ENCODE results near the gene BEND4.

The BEND4 gene

GRCh38 chr4:42148425-42148824 is 4.0 kb downstream of the BEND4 start:
- Histone ChIP-seq H3K36me3 (ENCODE audit: control insufficient read depth, insufficient read depth, low read length) (no peaks in the 10 kb centered on the region), H3K9me3 (ENCODE audit: control insufficient read depth, low read length) (no peaks in the 10 kb centered on the region), H3K9ac (ENCODE audit: low read length) (no peak overlapping the region), H3K4me1 (ENCODE audit: control insufficient read depth, insufficient read depth, low read length) (no peaks in the 10 kb centered on the region), H3K4me3 (ENCODE audit: low read length) (no peak overlapping the region), H3K27me3 (ENCODE audit: control insufficient read depth, insufficient read depth, low read length) (peaks cover 34% of the 10 kb centered on the region)

- H3K9ac ChIP-seq (ENCODE audit: low read length), result no peak overlapping the region
- no peaks in the 10 kb centered on the region for H3K27me3 ChIP-seq (ENCODE audit: control insufficient read depth, insufficient read depth, low read length)
- no peaks in the 10 kb centered on the region for H3K9me3 ChIP-seq (ENCODE audit: control insufficient read depth, low read length)
- no peaks in the 10 kb centered on the region for H3K4me1 ChIP-seq (ENCODE audit: control insufficient read depth, insufficient read depth, low read length)
- no peaks in the 10 kb centered on the region for H3K36me3 ChIP-seq (ENCODE audit: control insufficient read depth, insufficient read depth, low read length)
- no peak overlapping the region for H3K4me3 ChIP-seq (ENCODE audit: low read length)
Observed at GRCh38 chr4:42144028-42144427, 8.4 kb downstream of the BEND4 start.

- Histone ChIP-seq H3K27me3 (ENCODE audit: control insufficient read depth, insufficient read depth, low read length) (no peaks in the 10 kb centered on the region), H3K9me3 (ENCODE audit: control insufficient read depth, low read length) (no peaks in the 10 kb centered on the region), H3K9ac (ENCODE audit: low read length) (no peak overlapping the region), H3K4me1 (ENCODE audit: control insufficient read depth, insufficient read depth, low read length) (no peaks in the 10 kb centered on the region), H3K4me3 (ENCODE audit: low read length) (no peak overlapping the region), H3K36me3 (ENCODE audit: control insufficient read depth, insufficient read depth, low read length) (no peaks in the 10 kb centered on the region)
Observed at GRCh38 chr4:42142591-42142990, 9.9 kb downstream of the BEND4 start.

- no peak overlapping the region for H3K9ac ChIP-seq (ENCODE audit: low read length)
- no peak overlapping the region for H3K4me3 ChIP-seq (ENCODE audit: low read length)
- H3K36me3 ChIP-seq (ENCODE audit: control insufficient read depth, insufficient read depth, low read length), result no peaks in the 10 kb centered on the region
- H3K9me3 ChIP-seq (ENCODE audit: control insufficient read depth, low read length), result no peaks in the 10 kb centered on the region
- H3K27me3 ChIP-seq (ENCODE audit: control insufficient read depth, insufficient read depth, low read length), result no peaks in the 10 kb centered on the region
- H3K4me1 ChIP-seq (ENCODE audit: control insufficient read depth, insufficient read depth, low read length), result no peaks in the 10 kb centered on the region
Observed at GRCh38 chr4:42136371-42136770, 16.1 kb downstream of the BEND4 start.

- Histone ChIP-seq H3K27me3 (ENCODE audit: control insufficient read depth, insufficient read depth, low read length) (no peaks in the 10 kb centered on the region), H3K4me1 (ENCODE audit: control insufficient read depth, insufficient read depth, low read length) (no peaks in the 10 kb centered on the region), H3K9ac (ENCODE audit: low read length) (no peak overlapping the region), H3K9me3 (ENCODE audit: control insufficient read depth, low read length) (no peaks in the 10 kb centered on the region), H3K36me3 (ENCODE audit: control insufficient read depth, insufficient read depth, low read length) (no peaks in the 10 kb centered on the region), H3K4me3 (ENCODE audit: low read length) (no peak overlapping the region)
Observed at GRCh38 chr4:42133006-42133405, 19.4 kb downstream of the BEND4 start.

GRCh38 chr4:42132099-42132498 is 20.4 kb downstream of the BEND4 start:
- Histone ChIP-seq H3K27me3 (ENCODE audit: control insufficient read depth, insufficient read depth, low read length) (no peaks in the 10 kb centered on the region), H3K9ac (ENCODE audit: low read length) (no peak overlapping the region), H3K4me1 (ENCODE audit: control insufficient read depth, insufficient read depth, low read length) (no peaks in the 10 kb centered on the region), H3K4me3 (ENCODE audit: low read length) (no peak overlapping the region), H3K9me3 (ENCODE audit: control insufficient read depth, low read length) (no peaks in the 10 kb centered on the region), H3K36me3 (ENCODE audit: control insufficient read depth, insufficient read depth, low read length) (no peaks in the 10 kb centered on the region)

GRCh38 chr4:42123071-42123644 is 29.3 kb downstream of the BEND4 start:
- no peak overlapping the region for H3K9ac ChIP-seq (ENCODE audit: low read length)
- no peaks in the 10 kb centered on the region for H3K27me3 ChIP-seq (ENCODE audit: control insufficient read depth, insufficient read depth, low read length)
- H3K4me3 ChIP-seq (ENCODE audit: low read length), result no peak overlapping the region
- H3K36me3 ChIP-seq (ENCODE audit: control insufficient read depth, insufficient read depth, low read length), result no peaks in the 10 kb centered on the region
- no peaks in the 10 kb centered on the region for H3K9me3 ChIP-seq (ENCODE audit: control insufficient read depth, low read length)
- H3K4me1 ChIP-seq (ENCODE audit: control insufficient read depth, insufficient read depth, low read length), result no peaks in the 10 kb centered on the region

GRCh38 chr4:42122237-42122636 is 30.2 kb downstream of the BEND4 start:
- Histone ChIP-seq H3K4me1 (ENCODE audit: control insufficient read depth, insufficient read depth, low read length) (no peaks in the 10 kb centered on the region), H3K9me3 (ENCODE audit: control insufficient read depth, low read length) (no peaks in the 10 kb centered on the region), H3K27me3 (ENCODE audit: control insufficient read depth, insufficient read depth, low read length) (no peaks in the 10 kb centered on the region), H3K4me3 (ENCODE audit: low read length) (no peak overlapping the region), H3K9ac (ENCODE audit: low read length) (no peak overlapping the region), H3K36me3 (ENCODE audit: control insufficient read depth, insufficient read depth, low read length) (no peaks in the 10 kb centered on the region)

- H3K27me3 ChIP-seq (ENCODE audit: control insufficient read depth, insufficient read depth, low read length), result no peaks in the 10 kb centered on the region
- no peak overlapping the region for H3K4me3 ChIP-seq (ENCODE audit: low read length)
- no peaks in the 10 kb centered on the region for H3K4me1 ChIP-seq (ENCODE audit: control insufficient read depth, insufficient read depth, low read length)
- H3K36me3 ChIP-seq (ENCODE audit: control insufficient read depth, insufficient read depth, low read length), result no peaks in the 10 kb centered on the region
- H3K9ac ChIP-seq (ENCODE audit: low read length), result no peak overlapping the region
- no peaks in the 10 kb centered on the region for H3K9me3 ChIP-seq (ENCODE audit: control insufficient read depth, low read length)
Observed at GRCh38 chr4:42119886-42120285, 32.6 kb downstream of the BEND4 start.

GRCh38 chr4:42112846-42113245 is 39.6 kb downstream of the BEND4 start:
- no peaks in the 10 kb centered on the region for H3K36me3 ChIP-seq (ENCODE audit: control insufficient read depth, insufficient read depth, low read length)
- H3K27me3 ChIP-seq (ENCODE audit: control insufficient read depth, insufficient read depth, low read length), result no peaks in the 10 kb centered on the region
- H3K4me3 ChIP-seq (ENCODE audit: low read length), result no peak overlapping the region
- no peaks in the 10 kb centered on the region for H3K9me3 ChIP-seq (ENCODE audit: control insufficient read depth, low read length)
- no peaks in the 10 kb centered on the region for H3K4me1 ChIP-seq (ENCODE audit: control insufficient read depth, insufficient read depth, low read length)
- no peak overlapping the region for H3K9ac ChIP-seq (ENCODE audit: low read length)

GRCh38 chr4:42104521-42104920 is 47.9 kb downstream of the BEND4 start:
- H3K27me3 ChIP-seq (ENCODE audit: control insufficient read depth, insufficient read depth, low read length), result no peaks in the 10 kb centered on the region
- no peak overlapping the region for H3K4me3 ChIP-seq (ENCODE audit: low read length)
- H3K36me3 ChIP-seq (ENCODE audit: control insufficient read depth, insufficient read depth, low read length), result no peaks in the 10 kb centered on the region
- no peaks in the 10 kb centered on the region for H3K9me3 ChIP-seq (ENCODE audit: control insufficient read depth, low read length)
- no peaks in the 10 kb centered on the region for H3K4me1 ChIP-seq (ENCODE audit: control insufficient read depth, insufficient read depth, low read length)
- H3K9ac ChIP-seq (ENCODE audit: low read length), result no peak overlapping the region

GRCh38 chr4:42101446-42101975 is 50.9 kb downstream of the BEND4 start:
- no peaks in the 10 kb centered on the region for H3K9me3 ChIP-seq (ENCODE audit: control insufficient read depth, low read length)
- H3K9ac ChIP-seq (ENCODE audit: low read length), result no peak overlapping the region
- no peak overlapping the region for H3K4me3 ChIP-seq (ENCODE audit: low read length)
- no peaks in the 10 kb centered on the region for H3K27me3 ChIP-seq (ENCODE audit: control insufficient read depth, insufficient read depth, low read length)
- H3K36me3 ChIP-seq (ENCODE audit: control insufficient read depth, insufficient read depth, low read length), result no peaks in the 10 kb centered on the region
- H3K4me1 ChIP-seq (ENCODE audit: control insufficient read depth, insufficient read depth, low read length), result no peaks in the 10 kb centered on the region

- Histone ChIP-seq H3K36me3 (ENCODE audit: control insufficient read depth, insufficient read depth, low read length) (no peaks in the 10 kb centered on the region), H3K9ac (ENCODE audit: low read length) (no peak overlapping the region), H3K4me3 (ENCODE audit: low read length) (no peak overlapping the region), H3K4me1 (ENCODE audit: control insufficient read depth, insufficient read depth, low read length) (no peaks in the 10 kb centered on the region), H3K27me3 (ENCODE audit: control insufficient read depth, insufficient read depth, low read length) (no peaks in the 10 kb centered on the region), H3K9me3 (ENCODE audit: control insufficient read depth, low read length) (no peaks in the 10 kb centered on the region)
Observed at GRCh38 chr4:42088386-42088785, 64.1 kb downstream of the BEND4 start.
